SK-N-MC (cell line): ENCODE results near the gene RHOT2.

Experiments
- EZH2 ChIP-seq: fragments of 200-600 bp; sonication (generic); IDR thresholded peaks from one replicate; pipeline ENCODE4 v1.6.1; 2017; ENCODE audit warnings: antibody characterized with exemption
- FOXP2 ChIP-seq: optimal IDR thresholded peaks from 2 replicates; pipeline ENCODE3; 2011; ENCODE audit warnings: mild to moderate bottlenecking, moderate library complexity; ENCODE audit not compliant: insufficient read depth; ENCODE audit errors: extremely low read length, control extremely low read depth
- POLR2AphosphoS5 ChIP-seq: IDR thresholded peaks from 2 replicates; pipeline ENCODE4 v1.6.1; 2012; ENCODE audit warnings: mild to moderate bottlenecking, low read depth, low read length, borderline replicate concordance

DNA sequence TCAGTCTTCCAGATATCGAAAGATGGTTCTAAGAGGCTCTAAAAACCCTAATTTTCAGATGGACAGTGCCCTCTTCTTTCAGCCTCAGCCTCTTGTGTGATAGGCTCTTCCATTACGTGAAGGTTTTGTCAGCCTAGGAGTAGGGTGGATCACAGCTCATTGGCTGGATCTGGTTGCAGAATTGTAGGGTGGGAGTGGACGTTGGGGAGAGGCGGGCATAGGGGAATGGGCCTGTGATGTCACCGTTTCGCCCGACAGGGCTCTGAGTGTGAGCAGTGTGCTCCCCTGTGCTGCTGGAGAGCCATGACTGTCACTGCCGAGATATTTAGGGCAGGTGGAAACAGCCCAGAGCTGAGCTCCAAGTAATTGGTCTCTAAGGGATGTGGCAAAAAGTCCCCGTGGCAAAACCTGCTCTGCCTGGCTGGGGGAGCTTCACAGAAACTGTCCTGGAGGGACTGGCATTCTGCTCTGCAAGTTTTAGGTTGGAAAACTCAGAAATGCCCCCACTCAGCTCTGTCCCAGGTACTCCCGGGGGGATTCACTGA is 43.3 kb upstream of the RHOT2 start:
- TF ChIP-seq EZH2, result no peak
- TF ChIP-seq FOXP2, result no peak
- no peak for TF ChIP-seq POLR2AphosphoS5
